Measurements from ENCODE around the gene HLA-B. TPM values are rescaled to one million over a fixed set of nuclear protein-coding genes. Genes with fewer than 3 reads are reported as not detected.

Gene HLA-B
- total and polyA plus RNA-seq, 2 of the 8 experiments (the other 6 are each of a cell fraction or from before 2014, with no cell fraction given) = 154 to 233 TPM

Small RNA genes within 50 kb of the gene (microRNA-seq; reads per million reads assigned to microRNA genes)
- 0 to 0.23 reads per million in 2 experiments for gene MIR6891 (ENCODE audit: borderline microRNAs expressed in 2 of 2, borderline number of aligned reads in 2 of 2, borderline replicate concordance in 1 of 2)

Small RNA genes within 50 kb of the gene (small RNA-seq; reads per million reads assigned to genes)
- gene HLA-S (ENCODE audit: insufficient read depth) = not detected
- not detected for gene MIR6891 (ENCODE audit: insufficient read depth)
- not detected for gene RF00019 (ENCODE audit: insufficient read depth)
- not detected for gene RNU6-283P (ENCODE audit: insufficient read depth)

Other genes with a start within 250 kb of the HLA-B start
- not detected in 2 replicates for gene C6orf15, start 244.6 kb downstream of the HLA-B start, total RNA-seq (2021; fragmentation: NEBNext Ultra II Directional; extraction: Animal tissue kit (Norgen Biotek cat#: 25700))
- gene C6orf15, start 244.6 kb downstream of the HLA-B start, polyA plus RNA-seq (2011; rRNA removed) = 0.06 TPM in 1 of 2 replicates, not detected in the other
- gene PSORS1C1, start 242.4 kb downstream of the HLA-B start, total RNA-seq (2021; fragmentation: NEBNext Ultra II Directional; extraction: Animal tissue kit (Norgen Biotek cat#: 25700)) = 0.36 and 0.52 TPM in 2 replicates
- gene PSORS1C1, start 242.4 kb downstream of the HLA-B start, polyA plus RNA-seq (2011; rRNA removed) = 0.12 and 0.30 TPM in 2 replicates
- not detected in 2 replicates for gene CDSN, start 236.7 kb downstream of the HLA-B start, total RNA-seq (2021; fragmentation: NEBNext Ultra II Directional; extraction: Animal tissue kit (Norgen Biotek cat#: 25700))
- gene CDSN, start 236.7 kb downstream of the HLA-B start, polyA plus RNA-seq (2011; rRNA removed) = not detected in 2 replicates
- not detected in 2 replicates for gene PSORS1C2, start 218.1 kb downstream of the HLA-B start, total RNA-seq (2021; fragmentation: NEBNext Ultra II Directional; extraction: Animal tissue kit (Norgen Biotek cat#: 25700))
- 0.11 and 0.58 TPM in 2 replicates for gene PSORS1C2, start 218.1 kb downstream of the HLA-B start, polyA plus RNA-seq (2011; rRNA removed)
- 38.0 and 38.2 TPM in 2 replicates for gene CCHCR1, start 199.4 kb downstream of the HLA-B start, total RNA-seq (2021; fragmentation: NEBNext Ultra II Directional; extraction: Animal tissue kit (Norgen Biotek cat#: 25700))
- gene CCHCR1, start 199.4 kb downstream of the HLA-B start, polyA plus RNA-seq (2011; rRNA removed) = 20.9 and 32.8 TPM in 2 replicates
- gene TCF19, start 198.6 kb downstream of the HLA-B start, total RNA-seq (2021; fragmentation: NEBNext Ultra II Directional; extraction: Animal tissue kit (Norgen Biotek cat#: 25700)) = 10.0 and 11.0 TPM in 2 replicates
- 7.2 and 12.5 TPM in 2 replicates for gene TCF19, start 198.6 kb downstream of the HLA-B start, polyA plus RNA-seq (2011; rRNA removed)
- 2,526 and 2,533 TPM in 2 replicates for gene POU5F1, start 186.5 kb downstream of the HLA-B start, total RNA-seq (2021; fragmentation: NEBNext Ultra II Directional; extraction: Animal tissue kit (Norgen Biotek cat#: 25700))
- 2,437 and 2,958 TPM in 2 replicates for gene POU5F1, start 186.5 kb downstream of the HLA-B start, polyA plus RNA-seq (2011; rRNA removed)
- gene HLA-C, start 85.1 kb downstream of the HLA-B start, total RNA-seq (2021; fragmentation: NEBNext Ultra II Directional; extraction: Animal tissue kit (Norgen Biotek cat#: 25700)) = 245 and 251 TPM in 2 replicates
- gene HLA-C, start 85.1 kb downstream of the HLA-B start, polyA plus RNA-seq (2011; rRNA removed) = 360 and 430 TPM in 2 replicates
- 11.3 and 12.5 TPM in 2 replicates for gene MICA, start 46.4 kb upstream of the HLA-B start, total RNA-seq (2021; fragmentation: NEBNext Ultra II Directional; extraction: Animal tissue kit (Norgen Biotek cat#: 25700))
- gene MICA, start 46.4 kb upstream of the HLA-B start, polyA plus RNA-seq (2011; rRNA removed) = 16.3 and 17.0 TPM in 2 replicates
- gene MICB, start 141.0 kb upstream of the HLA-B start, total RNA-seq (2021; fragmentation: NEBNext Ultra II Directional; extraction: Animal tissue kit (Norgen Biotek cat#: 25700)) = 15.4 and 16.2 TPM in 2 replicates
- 19.7 and 25.3 TPM in 2 replicates for gene MICB, start 141.0 kb upstream of the HLA-B start, polyA plus RNA-seq (2011; rRNA removed)
- not detected in 2 replicates for gene MCCD1, start 171.8 kb upstream of the HLA-B start, total RNA-seq (2021; fragmentation: NEBNext Ultra II Directional; extraction: Animal tissue kit (Norgen Biotek cat#: 25700))
- gene MCCD1, start 171.8 kb upstream of the HLA-B start, polyA plus RNA-seq (2011; rRNA removed) = not detected in 2 replicates
- 780 and 794 TPM in 2 replicates for gene DDX39B, start 184.8 kb upstream of the HLA-B start, total RNA-seq (2021; fragmentation: NEBNext Ultra II Directional; extraction: Animal tissue kit (Norgen Biotek cat#: 25700))
- 896 and 1,164 TPM in 2 replicates for gene DDX39B, start 184.8 kb upstream of the HLA-B start, polyA plus RNA-seq (2011; rRNA removed)
- 2.9 and 3.0 TPM in 2 replicates for gene ATP6V1G2, start 189.4 kb upstream of the HLA-B start, total RNA-seq (2021; fragmentation: NEBNext Ultra II Directional; extraction: Animal tissue kit (Norgen Biotek cat#: 25700))
- 5.1 and 5.7 TPM in 2 replicates for gene ATP6V1G2, start 189.4 kb upstream of the HLA-B start, polyA plus RNA-seq (2011; rRNA removed)
- 10.8 and 11.2 TPM in 2 replicates for gene NFKBIL1, start 190.4 kb upstream of the HLA-B start, total RNA-seq (2021; fragmentation: NEBNext Ultra II Directional; extraction: Animal tissue kit (Norgen Biotek cat#: 25700))
- gene NFKBIL1, start 190.4 kb upstream of the HLA-B start, polyA plus RNA-seq (2011; rRNA removed) = 7.5 and 17.0 TPM in 2 replicates
- gene LTA, start 215.1 kb upstream of the HLA-B start, total RNA-seq (2021; fragmentation: NEBNext Ultra II Directional; extraction: Animal tissue kit (Norgen Biotek cat#: 25700)) = not detected in 2 replicates
- not detected in 2 replicates for gene LTA, start 215.1 kb upstream of the HLA-B start, polyA plus RNA-seq (2011; rRNA removed)
- gene TNF, start 218.4 kb upstream of the HLA-B start, total RNA-seq (2021; fragmentation: NEBNext Ultra II Directional; extraction: Animal tissue kit (Norgen Biotek cat#: 25700)) = not detected in 2 replicates
- not detected in 2 replicates for gene TNF, start 218.4 kb upstream of the HLA-B start, polyA plus RNA-seq (2011; rRNA removed)
- gene LTB, start 225.2 kb upstream of the HLA-B start, total RNA-seq (2021; fragmentation: NEBNext Ultra II Directional; extraction: Animal tissue kit (Norgen Biotek cat#: 25700)) = 0.43 TPM in 1 of 2 replicates, not detected in the other
- gene LTB, start 225.2 kb upstream of the HLA-B start, polyA plus RNA-seq (2011; rRNA removed) = 0.47 and 0.77 TPM in 2 replicates
- gene LST1, start 229.1 kb upstream of the HLA-B start, total RNA-seq (2021; fragmentation: NEBNext Ultra II Directional; extraction: Animal tissue kit (Norgen Biotek cat#: 25700)) = not detected in 2 replicates
- 0.25 TPM in 1 of 2 replicates, not detected in the other for gene LST1, start 229.1 kb upstream of the HLA-B start, polyA plus RNA-seq (2011; rRNA removed)
- gene NCR3, start 235.8 kb upstream of the HLA-B start, total RNA-seq (2021; fragmentation: NEBNext Ultra II Directional; extraction: Animal tissue kit (Norgen Biotek cat#: 25700)) = not detected in 2 replicates
- 0.67 and 0.72 TPM in 2 replicates for gene NCR3, start 235.8 kb upstream of the HLA-B start, polyA plus RNA-seq (2011; rRNA removed)